Activated naive CD4-positive, alpha-beta T cell treated with anti-CD3 and anti-CD28 coated beads for 36 hours (primary cell): ENCODE data around the gene MYO9A. TPM values are rescaled to one million over a fixed set of nuclear protein-coding genes. Genes with fewer than 3 reads are reported as not detected.

Source experiments
- CTCF ChIA-PET: fragments of 350-600 bp; sonication (Branson Sonifier 250); formaldehyde crosslinking; loops from one replicate; lab custom pipeline; 2021; ENCODE audit warnings: antibody characterized with exemption; lab: Charles Lee
- DNase-seq: peaks from one replicate; pipeline ENCODE4 v3.0.0-alpha.2; 2020
- H3K27ac Mint-ChIP-seq: one replicate; pipeline ENCODE4 v1.8.0; 2021; ENCODE audit warnings: mild to moderate bottlenecking, mixed read lengths
- H3K27me3 Mint-ChIP-seq: one replicate; pipeline ENCODE4 v1.8.0; 2021; ENCODE audit warnings: low read depth, mixed read lengths
- H3K36me3 Mint-ChIP-seq: one replicate; pipeline ENCODE4 v1.8.0; 2021; ENCODE audit warnings: low read depth, mixed read lengths
- H3K4me1 Mint-ChIP-seq: one replicate; pipeline ENCODE4 v1.8.0; 2021; ENCODE audit warnings: low read depth, mixed read lengths
- H3K4me3 Mint-ChIP-seq: one replicate; pipeline ENCODE4 v1.8.0; 2021; ENCODE audit warnings: mild to moderate bottlenecking, moderate library complexity, mixed read lengths
- H3K9me3 Mint-ChIP-seq: one replicate; pipeline ENCODE4 v1.8.0; 2021; ENCODE audit warnings: mixed read lengths
- intact Hi-C: fragments of 100-400 bp; cut with micrococcal nuclease; formaldehyde crosslinking; loops from one replicate; pipeline ENCODE4 v1.15.1; 2023
- total RNA-seq, 2 experiments: library from RNA; stranded (reverse); gene quantifications; one replicate each; pipeline ENCODE4 v1.2.3, GENCODE V29; 2021

Gene MYO9A
- total RNA-seq, 2 experiments from 2014 or later: 9.5 to 10.0 TPM

GRCh38 chr15:72154316-72154715, 36.4 kb upstream of the MYO9A start:
- DNase-seq: no peak

GRCh38 chr15:72153269-72154000, 35.5 kb upstream of the MYO9A start:
- H3K27me3 Mint-ChIP-seq: peaks cover 2% of the 10 kb centered on the region
- H3K4me3 Mint-ChIP-seq: no peak overlapping the region
- CTCF ChIA-PET: interaction anchor here (0.7 to 1.2 kb wide), 4 partner anchors 9 to 410 kb away, joined by 3 to 4 read pairs (median 4); no protein-coding TSS in a partner anchor
- intact Hi-C loops: no loop called here
- peaks cover 4% of the 10 kb centered on the region for H3K4me1 Mint-ChIP-seq
- H3K9me3 Mint-ChIP-seq: no peaks in the 10 kb centered on the region
- H3K27ac Mint-ChIP-seq: no peak overlapping the region
- no peak for DNase-seq
- no peaks in the 10 kb centered on the region for H3K36me3 Mint-ChIP-seq

More at GRCh38 chr15:72154316-72154715, 36.4 kb upstream of the MYO9A start:
- H3K36me3 Mint-ChIP-seq: no peaks in the 10 kb centered on the region
- intact Hi-C loops: no loop called here
- peaks cover 4% of the 10 kb centered on the region for H3K4me1 Mint-ChIP-seq
- CTCF ChIA-PET: interaction anchor here (0.7 kb wide), 2 partner anchors 9 to 411 kb away, joined by 3 read pairs; no protein-coding TSS in a partner anchor
- H3K9me3 Mint-ChIP-seq: no peaks in the 10 kb centered on the region
- H3K4me3 Mint-ChIP-seq: no peak overlapping the region
- H3K27me3 Mint-ChIP-seq: peaks cover 2% of the 10 kb centered on the region
- no peak overlapping the region for H3K27ac Mint-ChIP-seq

DNA sequence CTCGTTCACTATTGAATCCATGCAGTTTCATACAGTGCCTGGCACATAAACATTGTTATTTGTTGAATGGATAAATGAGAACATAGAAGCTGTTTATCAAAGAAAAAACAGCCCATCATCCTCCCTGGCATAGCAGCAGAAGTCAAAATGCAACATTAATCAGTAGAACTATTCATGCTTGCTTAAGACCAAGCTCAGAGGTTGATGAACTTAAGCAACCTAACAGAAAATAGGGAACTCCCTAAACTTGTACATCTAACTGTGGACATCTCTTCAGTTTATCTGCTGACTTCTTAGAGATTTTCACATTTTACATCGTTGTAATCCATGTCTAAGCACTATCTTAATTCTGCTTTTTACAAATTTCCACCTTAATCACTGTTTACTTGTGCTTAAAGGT, 29.5 kb upstream of the MYO9A start:
- Mint-ChIP-seq H3K4me1 (no peaks in the 10 kb centered on the region), H3K4me3 (no peak overlapping the region), H3K27ac (no peak overlapping the region), H3K36me3 (no peaks in the 10 kb centered on the region), H3K9me3 (no peaks in the 10 kb centered on the region), H3K27me3 (peaks cover 2% of the 10 kb centered on the region)
- no peak for DNase-seq
- intact Hi-C loops: no loop called here
- CTCF ChIA-PET: interaction anchor here (0.6 to 1.1 kb wide), 2 partner anchors 8 to 77 kb away, joined by 3 to 4 read pairs; no protein-coding TSS in a partner anchor

DNA sequence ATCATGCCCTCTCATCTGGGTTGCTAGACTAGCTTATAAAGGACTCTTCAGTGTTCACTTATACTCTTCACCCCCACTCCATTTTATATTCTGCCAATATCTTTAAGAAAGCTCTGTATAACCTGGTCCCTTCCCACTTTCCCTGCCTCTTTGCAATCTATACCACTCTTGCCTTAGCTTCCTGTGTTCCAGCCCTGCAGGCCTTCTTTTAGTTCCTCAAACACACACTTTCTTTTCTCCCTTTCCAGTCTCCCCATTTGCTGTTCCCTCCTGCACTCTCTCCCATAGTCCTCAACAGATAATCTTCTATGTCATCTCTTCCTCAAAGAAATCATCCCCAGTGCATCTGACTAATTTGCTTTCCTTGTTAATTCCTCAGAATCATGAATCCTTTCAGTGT, 29.0 kb upstream of the MYO9A start:
- Mint-ChIP-seq H3K27ac (no peak overlapping the region), H3K9me3 (no peaks in the 10 kb centered on the region), H3K4me3 (no peak overlapping the region), H3K4me1 (no peaks in the 10 kb centered on the region), H3K27me3 (peaks cover 2% of the 10 kb centered on the region), H3K36me3 (no peaks in the 10 kb centered on the region)
- CTCF ChIA-PET: interaction anchor here (0.6 to 1.0 kb wide), 2 partner anchors 77 to 366 kb away, joined by 3 to 4 read pairs; no protein-coding TSS in a partner anchor
- intact Hi-C loops: no loop called here
- no peak for DNase-seq

DNA sequence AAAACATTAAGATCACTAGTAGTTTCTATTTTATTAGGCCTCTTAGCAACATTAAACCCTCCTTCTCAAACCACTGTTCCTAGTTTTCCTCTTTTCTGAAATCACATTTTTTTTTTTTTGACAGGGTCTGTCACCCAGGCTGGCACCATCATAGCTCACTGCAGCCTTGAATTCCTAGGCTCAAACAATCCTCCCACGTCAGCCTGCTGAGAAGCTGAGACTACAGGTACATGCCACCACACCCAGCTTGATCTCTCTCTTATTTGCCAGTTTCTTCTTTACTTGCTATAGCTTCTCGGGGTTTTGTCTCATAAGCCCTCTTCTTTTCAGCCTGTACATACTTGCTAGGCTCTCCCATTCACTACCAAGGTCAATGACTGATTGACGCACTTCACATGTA, 28.3 kb upstream of the MYO9A start:
- intact Hi-C loops: no loop called here
- Mint-ChIP-seq H3K4me3 (no peak overlapping the region), H3K9me3 (no peaks in the 10 kb centered on the region), H3K27ac (no peak overlapping the region), H3K36me3 (no peaks in the 10 kb centered on the region), H3K4me1 (no peaks in the 10 kb centered on the region), H3K27me3 (peaks cover 2% of the 10 kb centered on the region)
- CTCF ChIA-PET: interaction anchor here (0.6 to 1.0 kb wide), 2 partner anchors 365 to 878 kb away, joined by 3 to 4 read pairs; no protein-coding TSS in a partner anchor
- DNase-seq: no peak

- Mint-ChIP-seq H3K27ac (no peak overlapping the region), H3K9me3 (no peaks in the 10 kb centered on the region), H3K27me3 (peaks cover 2% of the 10 kb centered on the region), H3K4me3 (no peak overlapping the region), H3K36me3 (peaks cover 2% of the 10 kb centered on the region), H3K4me1 (no peaks in the 10 kb centered on the region)
- intact Hi-C loops: no loop called here
- CTCF ChIA-PET: interaction anchor here (1.2 kb wide), 1 partner anchor 15 kb away, joined by 3 read pairs; no protein-coding TSS in a partner anchor
- DNase-seq: no peak
Measured at GRCh38 chr15:72141171-72142084, 23.5 kb upstream of the MYO9A start.

DNA sequence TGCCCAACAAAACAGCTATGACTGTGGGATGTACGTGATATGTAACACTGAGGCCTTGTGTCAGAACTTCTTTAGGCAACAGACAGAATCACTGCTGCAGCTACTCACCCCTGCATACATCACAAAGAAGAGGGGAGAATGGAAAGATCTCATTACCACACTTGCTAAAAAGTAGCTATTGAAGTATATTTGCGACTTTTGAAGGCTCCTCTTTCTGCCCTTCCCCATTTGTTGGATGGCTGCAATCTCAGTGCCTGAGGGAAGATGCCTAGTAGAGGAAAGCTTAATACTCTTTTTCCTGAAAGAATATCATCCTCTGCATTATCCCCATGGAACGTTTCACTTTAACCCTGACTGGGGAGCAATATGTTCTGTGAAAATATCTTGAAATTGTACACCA, 22.1 kb upstream of the MYO9A start:
- CTCF ChIA-PET: interaction anchor here (1.3 kb wide), 2 partner anchors 8 to 16 kb away, joined by 4 read pairs; no protein-coding TSS in a partner anchor
- H3K9me3 Mint-ChIP-seq: no peaks in the 10 kb centered on the region
- H3K36me3 Mint-ChIP-seq: peaks cover 2% of the 10 kb centered on the region
- no peak overlapping the region for H3K27ac Mint-ChIP-seq
- no peak overlapping the region for H3K4me3 Mint-ChIP-seq
- DNase-seq: no peak
- intact Hi-C loops: no loop called here
- no peaks in the 10 kb centered on the region for H3K27me3 Mint-ChIP-seq
- H3K4me1 Mint-ChIP-seq: no peaks in the 10 kb centered on the region

GRCh38 chr15:72139667-72140066, 21.7 kb upstream of the MYO9A start:
- no peak overlapping the region for H3K27ac Mint-ChIP-seq
- no peaks in the 10 kb centered on the region for H3K4me1 Mint-ChIP-seq
- intact Hi-C loops: no loop called here
- no peaks in the 10 kb centered on the region for H3K27me3 Mint-ChIP-seq
- no peak for DNase-seq
- CTCF ChIA-PET: interaction anchor here (1.3 kb wide), 2 partner anchors 8 to 16 kb away, joined by 4 read pairs; no protein-coding TSS in a partner anchor
- H3K9me3 Mint-ChIP-seq: no peaks in the 10 kb centered on the region
- no peak overlapping the region for H3K4me3 Mint-ChIP-seq
- peaks cover 2% of the 10 kb centered on the region for H3K36me3 Mint-ChIP-seq

DNA sequence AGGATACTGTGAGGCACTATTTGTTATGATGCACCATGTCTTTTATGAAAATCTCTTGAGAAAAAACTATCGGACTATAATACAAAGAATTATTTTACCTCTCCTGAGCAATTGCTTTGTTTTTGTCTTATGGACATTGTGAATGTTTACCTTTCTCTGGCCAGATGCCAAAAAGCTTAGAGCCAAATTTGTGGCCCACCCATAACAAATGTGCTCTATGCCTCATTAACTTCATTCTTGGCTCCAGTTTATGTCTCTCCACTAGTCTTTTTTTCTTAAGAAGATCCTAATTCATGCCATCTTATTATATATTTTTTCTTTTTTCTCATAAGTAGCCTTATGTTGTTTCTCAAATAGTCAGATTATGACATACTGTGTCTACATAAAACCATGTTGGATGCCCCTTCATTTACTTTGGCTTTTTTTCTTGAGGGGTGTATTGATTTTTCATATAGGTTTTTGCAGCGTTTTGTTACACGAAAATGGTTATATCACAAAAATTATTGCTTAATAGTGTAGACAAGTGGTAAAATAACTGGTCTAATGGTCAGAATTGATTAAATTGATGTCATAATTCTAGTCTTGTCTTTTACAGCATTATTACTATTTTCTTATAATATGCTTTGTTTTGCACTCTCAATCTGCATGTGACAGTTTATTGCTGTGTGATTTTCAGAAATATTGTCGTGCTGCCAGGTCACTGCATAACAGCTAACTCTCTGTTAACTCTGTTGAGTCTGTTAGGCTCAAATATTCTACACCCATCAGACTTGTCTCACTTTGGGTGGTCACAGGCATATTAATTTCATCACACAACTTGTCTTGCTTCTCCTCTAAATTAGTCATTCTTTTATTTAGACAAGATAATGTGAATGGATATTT, 18.5 kb upstream of the MYO9A start:
- CTCF ChIA-PET: interaction anchor here (0.5 kb wide), 1 partner anchor 25 kb away, joined by 3 read pairs; no protein-coding TSS in a partner anchor
- H3K4me3 Mint-ChIP-seq: no peak overlapping the region
- intact Hi-C loops: no loop called here
- no peaks in the 10 kb centered on the region for H3K27me3 Mint-ChIP-seq
- H3K9me3 Mint-ChIP-seq: no peaks in the 10 kb centered on the region
- H3K4me1 Mint-ChIP-seq: no peaks in the 10 kb centered on the region
- H3K27ac Mint-ChIP-seq: no peak overlapping the region
- peaks cover 2% of the 10 kb centered on the region for H3K36me3 Mint-ChIP-seq
- no peak for DNase-seq

DNA sequence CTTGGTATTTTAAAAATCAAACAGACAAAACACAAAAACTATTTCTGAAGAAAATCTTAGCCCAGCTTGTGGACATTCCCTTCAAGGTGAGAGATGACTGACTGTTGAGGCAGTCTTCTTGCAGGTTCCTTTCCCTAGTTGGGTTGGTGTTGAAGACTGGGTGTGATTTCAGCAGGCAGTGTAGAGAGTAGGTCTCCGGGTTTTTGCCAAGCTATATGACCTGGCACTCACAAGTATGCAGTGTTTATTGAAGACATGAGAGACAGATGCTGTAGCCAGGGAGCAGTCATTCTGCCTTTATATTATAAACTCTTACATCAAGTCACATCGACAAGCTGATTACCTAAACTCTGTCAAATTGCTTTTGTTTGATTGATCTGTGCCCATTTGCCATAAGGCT, 17.8 kb upstream of the MYO9A start:
- no peaks in the 10 kb centered on the region for H3K4me1 Mint-ChIP-seq
- no peak overlapping the region for H3K4me3 Mint-ChIP-seq
- no peaks in the 10 kb centered on the region for H3K9me3 Mint-ChIP-seq
- DNase-seq: no peak
- CTCF ChIA-PET: interaction anchor here (0.5 kb wide), 1 partner anchor 24 kb away, joined by 3 read pairs; no protein-coding TSS in a partner anchor
- intact Hi-C loops: no loop called here
- no peaks in the 10 kb centered on the region for H3K27me3 Mint-ChIP-seq
- H3K27ac Mint-ChIP-seq: no peak overlapping the region
- peaks cover 2% of the 10 kb centered on the region for H3K36me3 Mint-ChIP-seq

DNA sequence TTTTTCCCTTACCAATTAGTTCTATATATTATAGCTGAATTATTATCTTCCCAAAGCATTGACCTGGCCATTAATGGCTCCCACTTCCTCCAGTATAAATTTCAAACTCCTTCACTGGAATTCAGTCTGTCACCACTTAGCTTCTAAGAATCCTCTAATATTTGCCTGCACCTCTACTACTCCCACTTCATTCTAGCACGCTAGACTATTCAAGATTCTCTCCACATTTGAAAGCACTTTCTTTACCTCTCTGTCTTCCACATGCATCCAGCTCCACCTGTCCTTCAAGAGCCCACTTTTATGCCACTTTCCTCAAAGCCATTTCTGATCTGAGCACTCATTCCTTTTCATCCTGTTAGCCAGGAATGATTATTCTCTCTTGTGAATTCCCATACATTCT, 15.3 kb upstream of the MYO9A start:
- intact Hi-C loops: no loop called here
- H3K4me3 Mint-ChIP-seq: no peak overlapping the region
- H3K27ac Mint-ChIP-seq: no peak overlapping the region
- no peaks in the 10 kb centered on the region for H3K9me3 Mint-ChIP-seq
- no peak for DNase-seq
- CTCF ChIA-PET: no interaction called here
- no peaks in the 10 kb centered on the region for H3K4me1 Mint-ChIP-seq
- H3K27me3 Mint-ChIP-seq: no peaks in the 10 kb centered on the region
- no peaks in the 10 kb centered on the region for H3K36me3 Mint-ChIP-seq
